NCI-H2227 treated with DMSO at 0.1 percent for 48 hours (cell line): ENCODE data around the gene PRDM16.

Source experiments
- DNase-seq: peaks from one replicate; lab custom pipeline; 2025; lab: John Stamatoyannopoulos, UW

The PRDM16 gene

DNA sequence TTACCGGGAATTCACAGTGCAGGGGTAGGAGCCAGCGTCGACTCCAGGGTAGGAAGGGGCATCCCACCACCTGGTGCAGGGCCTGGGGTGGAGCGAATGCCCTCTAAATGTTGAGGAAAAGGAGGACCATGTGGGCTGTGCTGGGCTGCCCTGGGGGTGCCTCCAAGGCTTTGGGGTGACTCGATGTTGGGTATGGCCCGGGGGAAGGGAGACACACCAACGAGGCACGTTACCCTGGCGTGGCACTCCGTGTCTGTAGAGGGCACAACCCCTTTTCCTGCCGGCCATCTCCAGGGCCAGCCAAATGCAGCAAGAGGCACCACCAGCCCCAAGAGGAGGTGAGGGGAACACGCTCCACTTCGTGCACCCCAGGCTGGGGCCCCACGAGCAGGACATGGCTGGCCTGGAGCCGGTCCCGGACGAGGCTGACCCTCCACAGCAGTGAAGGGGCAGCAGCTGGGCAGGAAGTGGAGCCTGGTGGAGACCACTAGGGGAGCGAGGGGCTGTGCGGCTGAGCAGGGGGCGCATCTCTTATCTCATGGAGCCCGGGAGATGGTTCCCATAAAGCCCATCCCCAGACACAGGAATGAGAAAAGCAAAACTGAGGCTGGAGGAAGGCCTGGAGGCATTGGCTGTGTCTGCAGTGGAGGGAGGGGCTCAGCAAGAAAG lies 36.5 kb upstream of the PRDM16 start:
- DNase-seq = no peak

DNA sequence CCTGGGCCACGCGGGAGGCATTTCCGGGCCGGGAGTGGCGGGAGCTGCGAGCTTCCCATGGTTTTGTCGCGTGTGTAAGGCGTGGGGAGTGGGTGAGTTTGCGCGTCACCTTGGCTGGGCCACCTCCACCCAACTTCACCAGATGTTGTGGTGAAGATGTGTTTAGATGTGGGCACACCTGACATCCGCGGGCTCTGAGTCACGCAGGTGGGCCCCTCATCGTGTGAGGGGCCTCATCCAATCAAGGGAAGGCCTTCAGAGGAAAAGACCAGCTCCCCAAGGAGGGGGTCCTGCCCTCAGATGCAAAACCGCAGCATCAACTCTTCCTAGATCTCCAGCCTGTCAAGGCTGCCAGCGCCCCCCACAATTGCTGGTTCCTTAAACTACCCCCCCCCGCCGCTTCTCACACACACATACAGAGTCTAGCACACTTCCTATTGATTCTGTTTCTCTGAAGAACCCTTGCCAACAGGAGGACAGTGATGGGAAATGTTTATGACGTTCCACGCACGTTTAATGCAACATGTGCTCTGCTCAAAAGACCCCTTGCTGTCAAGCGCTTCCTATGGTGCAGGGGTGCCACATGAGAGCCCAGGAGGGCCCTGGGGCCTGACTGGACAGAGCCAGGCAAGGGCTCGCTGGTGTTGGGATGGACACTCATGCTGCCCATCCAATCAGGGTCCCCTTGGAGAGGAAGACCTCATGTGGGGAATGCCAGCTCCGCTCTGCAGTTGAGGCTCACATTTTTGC lies 35.8 kb upstream of the PRDM16 start:
- no peak for DNase-seq

- DNase-seq = no peak
Measured at GRCh38 chr1:3033790-3034090, 35.3 kb upstream of the PRDM16 start.

DNA sequence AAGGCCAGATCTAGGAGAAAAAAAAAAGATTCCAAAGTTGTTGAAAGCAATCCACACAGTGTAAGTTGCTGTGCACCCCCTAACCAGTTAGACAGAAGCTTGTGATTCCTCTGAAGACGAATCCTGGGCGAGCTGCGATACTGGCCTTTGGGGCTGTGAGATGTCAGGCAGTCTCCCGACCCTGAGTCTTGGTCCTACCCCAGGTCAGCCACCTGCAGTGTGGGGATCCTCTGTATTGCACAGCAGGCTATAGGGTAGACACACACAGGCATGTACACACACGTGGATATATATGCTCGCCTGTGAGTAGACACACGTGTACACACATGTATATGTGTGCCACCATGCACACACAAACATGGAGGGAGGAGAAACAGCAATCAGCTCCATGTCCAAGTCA lies 34.8 kb upstream of the PRDM16 start:
- DNase-seq = no peak

DNA sequence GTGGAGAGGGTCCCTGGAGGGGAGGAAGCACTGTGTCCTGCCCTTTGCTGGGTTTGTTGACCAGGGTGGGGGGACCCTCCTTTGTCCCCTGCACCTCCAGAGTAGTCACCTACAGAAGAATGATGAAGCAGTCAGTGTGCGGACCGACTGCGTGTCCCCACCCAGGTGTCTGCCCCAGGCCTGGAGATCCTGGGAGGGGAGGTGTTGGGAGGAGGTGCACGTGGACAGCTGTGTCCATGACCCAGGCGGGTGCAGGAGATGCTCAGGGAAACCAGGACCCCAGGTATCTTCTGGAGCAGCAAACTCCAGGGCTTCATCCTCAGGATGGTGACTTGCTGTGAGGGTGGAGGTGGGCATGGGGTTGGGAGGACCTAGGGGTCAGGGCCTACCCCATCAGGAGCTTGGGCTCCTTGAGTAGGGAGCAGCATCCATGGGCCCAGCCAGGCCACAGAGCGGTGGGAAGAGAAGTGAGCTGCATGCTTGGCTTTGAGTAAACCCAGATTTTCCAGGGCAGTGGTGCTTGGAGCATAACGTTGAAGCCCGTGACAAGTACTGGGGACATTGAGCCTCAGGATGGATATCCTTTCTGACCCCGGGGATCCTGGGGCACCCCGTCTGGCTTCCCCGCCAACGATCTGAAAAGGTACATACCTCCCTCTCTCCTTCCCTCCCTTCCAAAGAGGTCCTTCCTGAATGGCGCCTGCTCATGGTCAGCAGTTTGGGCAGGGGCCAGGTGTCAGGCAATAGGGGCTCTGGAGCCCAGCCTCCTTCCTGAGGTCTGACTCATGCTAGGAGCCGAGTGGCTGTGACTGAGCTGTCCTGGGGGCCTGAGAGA lies 34.1 kb upstream of the PRDM16 start:
- no peak for DNase-seq

DNA sequence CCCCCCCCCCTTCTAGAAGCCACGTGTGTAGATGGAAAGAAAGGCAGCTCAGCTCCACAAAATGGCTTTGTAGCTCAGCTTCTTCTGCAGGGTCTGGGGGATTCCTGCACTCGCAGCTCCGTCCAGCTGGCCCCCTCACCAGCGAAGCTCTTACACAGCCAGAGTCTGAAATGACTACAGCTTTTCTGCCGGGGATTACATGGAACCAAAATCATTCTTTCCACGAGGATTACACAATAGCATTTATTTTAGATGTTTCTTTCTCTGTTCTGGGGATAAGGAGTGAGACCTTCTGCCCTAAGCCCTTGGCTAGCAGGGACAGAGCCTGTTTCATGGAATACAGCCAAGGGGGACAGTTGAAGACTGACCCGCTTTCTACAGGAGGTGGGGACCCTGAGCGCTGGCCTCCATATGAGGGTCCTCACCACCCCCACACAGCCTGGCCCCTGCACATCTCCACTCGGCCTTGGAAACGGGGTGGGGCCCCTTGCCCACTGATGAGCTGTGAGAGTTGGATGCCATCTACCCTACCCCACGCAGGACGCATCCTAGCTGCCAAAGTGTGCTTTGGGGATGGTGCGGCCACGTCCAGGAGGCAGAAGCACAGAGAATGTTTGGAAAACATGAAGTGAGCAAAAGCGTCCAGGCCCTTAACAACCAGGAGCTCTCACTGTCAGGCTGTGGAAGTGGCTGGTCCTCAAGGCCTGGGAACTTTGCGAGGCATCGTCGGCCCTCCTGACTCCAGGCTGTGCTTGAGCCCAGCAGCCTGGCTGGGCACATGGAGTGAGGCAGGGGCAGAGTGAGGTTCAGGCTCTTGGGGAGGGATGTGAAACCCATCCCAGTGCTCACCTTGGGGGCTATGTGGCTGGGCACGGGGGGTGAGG lies 33.2 kb upstream of the PRDM16 start:
- no peak for DNase-seq

DNA sequence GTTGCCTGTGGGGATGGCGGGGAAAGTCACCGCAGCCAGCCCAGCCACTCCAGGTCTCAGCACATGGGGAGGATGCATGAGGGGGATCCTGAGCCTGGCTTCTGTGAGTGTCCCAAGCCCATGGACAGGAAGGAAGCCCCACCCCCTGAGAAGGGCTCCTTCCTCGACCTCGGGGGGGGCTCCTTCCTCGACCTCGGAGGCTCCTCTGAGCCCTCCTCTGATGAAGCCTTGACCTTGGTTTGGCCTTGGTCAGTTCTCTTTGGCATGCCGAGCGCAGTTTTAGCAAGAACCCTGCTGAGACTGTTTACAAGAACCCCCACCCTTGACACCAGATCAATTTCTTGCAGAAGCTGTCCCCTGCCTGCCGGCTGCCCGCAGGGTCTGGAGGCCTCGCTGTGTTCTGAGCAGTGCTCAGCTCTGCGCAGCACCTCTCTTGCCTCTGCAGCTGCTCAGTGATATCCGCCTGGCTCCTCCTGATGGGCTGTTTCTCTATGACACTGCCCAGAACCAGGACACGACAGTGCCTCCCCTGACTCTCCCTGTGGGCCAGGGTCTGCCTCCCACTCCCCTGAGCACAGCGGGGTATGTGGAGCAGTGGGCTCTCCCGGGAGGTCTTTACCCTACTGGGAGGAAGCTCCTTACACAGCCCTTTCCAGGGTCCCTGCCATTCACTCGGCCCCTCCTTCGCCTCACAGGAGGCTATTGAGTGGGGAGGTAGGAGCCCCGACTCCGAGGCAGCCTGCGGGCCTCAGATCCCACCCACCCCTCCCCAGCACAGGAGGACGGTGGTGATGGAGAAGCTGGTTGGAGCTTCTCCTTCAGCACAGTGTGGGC lies 32.3 kb upstream of the PRDM16 start:
- no peak for DNase-seq

GRCh38 chr1:3037281-3038040 lies 31.5 kb upstream of the PRDM16 start:
- no peak for DNase-seq

- no peak for DNase-seq
Measured at GRCh38 chr1:3038113-3038551, 30.9 kb upstream of the PRDM16 start.

GRCh38 chr1:3038571-3039181 lies 30.3 kb upstream of the PRDM16 start:
- DNase-seq = no peak

DNA sequence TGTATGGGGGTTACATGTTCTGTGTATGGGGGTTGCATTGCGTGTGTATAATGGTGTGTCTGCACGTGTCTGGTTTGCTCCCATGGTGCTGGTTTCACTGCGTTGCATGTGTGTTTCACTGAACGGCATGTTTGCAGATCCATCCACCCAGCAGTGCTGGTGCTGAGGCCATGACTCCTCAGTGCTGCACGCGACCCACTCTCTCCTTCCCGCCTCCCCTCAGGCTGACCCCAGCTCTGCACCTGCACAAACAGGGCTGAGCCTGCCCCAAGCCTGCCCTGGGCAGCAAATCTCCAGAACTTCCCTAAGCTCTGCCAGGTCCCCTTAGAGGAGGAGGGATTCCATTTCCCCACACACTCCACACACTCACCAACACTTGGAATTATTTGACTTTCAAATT lies 29.0 kb upstream of the PRDM16 start:
- DNase-seq = no peak

GRCh38 chr1:3042481-3042880 lies 26.5 kb upstream of the PRDM16 start:
- no peak for DNase-seq

DNA sequence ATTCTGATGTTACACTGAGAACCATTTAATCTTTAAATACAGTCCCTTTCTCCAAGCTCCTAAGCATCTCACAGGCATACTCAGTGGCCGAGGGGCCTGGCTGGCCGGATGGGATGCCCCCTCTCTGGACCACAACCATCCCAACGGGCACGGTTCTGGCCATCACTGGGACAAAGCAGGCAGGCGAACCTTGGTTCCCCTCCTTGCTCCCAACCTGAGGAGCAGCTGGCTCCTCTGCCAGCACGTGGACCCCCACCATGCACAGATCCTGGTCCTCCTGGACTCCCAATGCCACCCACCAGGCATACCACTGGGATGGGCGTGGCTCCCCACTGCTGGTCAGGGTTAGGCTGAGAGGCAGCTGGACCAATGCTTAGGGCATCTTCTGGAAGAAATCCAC lies 19.8 kb upstream of the PRDM16 start:
- DNase-seq = no peak

- DNase-seq = no peak
Measured at GRCh38 chr1:3049905-3050304, 19.1 kb upstream of the PRDM16 start.

DNA sequence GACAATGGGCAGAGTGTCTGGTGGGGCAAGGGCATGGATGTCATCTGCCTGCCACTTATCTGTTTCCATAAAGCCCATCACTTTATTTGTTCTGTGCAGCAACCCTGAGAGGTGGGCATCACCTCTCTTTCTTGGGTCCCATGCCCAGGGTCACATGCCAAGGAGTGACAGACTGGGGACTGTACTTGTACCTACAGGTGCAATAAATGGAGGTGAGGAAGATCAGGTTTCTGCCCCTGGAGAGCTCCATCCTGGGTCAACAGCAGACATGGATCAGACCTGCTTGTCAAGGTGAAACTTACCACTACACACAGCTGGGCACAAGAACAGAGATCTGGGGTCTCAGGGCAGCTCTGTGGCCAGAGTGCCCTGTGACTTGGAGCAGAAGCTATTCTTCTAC lies 18.4 kb upstream of the PRDM16 start:
- no peak for DNase-seq

- no peak for DNase-seq
Measured at GRCh38 chr1:3051270-3052268, 17.4 kb upstream of the PRDM16 start.

DNA sequence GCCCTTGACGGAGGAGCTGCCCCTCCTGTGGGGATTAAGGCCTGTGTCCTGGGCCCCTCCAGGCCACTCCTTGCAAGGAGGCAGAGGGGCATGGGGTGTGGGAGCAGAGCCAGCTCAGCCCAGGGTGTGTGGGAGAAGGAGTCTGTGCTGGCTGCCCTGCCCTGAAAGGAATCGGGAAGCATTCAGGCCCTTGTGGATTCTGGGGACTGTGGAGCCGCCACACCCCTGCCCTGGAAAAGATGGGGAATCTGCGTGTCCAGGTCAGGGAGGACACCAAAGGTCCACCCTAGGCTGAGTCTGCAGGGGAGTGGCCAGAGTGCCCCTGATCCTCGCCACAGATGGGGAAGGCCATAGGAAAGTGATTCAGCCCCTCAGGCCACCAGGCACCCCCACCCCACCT lies 16.5 kb upstream of the PRDM16 start:
- no peak for DNase-seq

GRCh38 chr1:3053366-3053980 lies 15.5 kb upstream of the PRDM16 start:
- no peak for DNase-seq
